Raji (cell line): ENCODE data around the gene ADAM12.

ENCODE experiments used
- POLR2A ChIP-seq: IDR thresholded peaks from 2 replicates; pipeline ENCODE4 v1.6.1; 2011; ENCODE audit warnings: low read depth, low read length, control low read depth; ENCODE audit not compliant: insufficient read depth

ADAM12 gene

DNA sequence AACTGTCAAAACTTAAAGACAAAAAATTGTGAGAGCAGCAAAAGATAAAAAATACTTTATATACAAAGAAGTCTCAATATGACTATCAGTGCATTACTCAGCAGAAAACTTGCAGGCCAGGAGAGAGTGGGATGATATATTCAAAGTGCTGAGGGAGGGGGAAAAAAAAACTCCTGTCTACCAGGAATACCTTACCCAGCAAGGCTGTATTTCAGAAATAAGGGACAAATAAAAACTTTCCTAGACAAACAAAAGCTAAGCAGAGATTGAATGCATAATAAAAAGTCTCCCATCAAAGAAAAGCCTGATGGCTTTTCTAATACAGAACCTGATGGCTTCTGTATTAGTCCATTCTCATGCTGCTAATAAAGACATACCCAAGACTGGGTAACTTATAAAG lies 31.1 kb downstream of the ADAM12 start:
- no peak for TF ChIP-seq POLR2A

DNA sequence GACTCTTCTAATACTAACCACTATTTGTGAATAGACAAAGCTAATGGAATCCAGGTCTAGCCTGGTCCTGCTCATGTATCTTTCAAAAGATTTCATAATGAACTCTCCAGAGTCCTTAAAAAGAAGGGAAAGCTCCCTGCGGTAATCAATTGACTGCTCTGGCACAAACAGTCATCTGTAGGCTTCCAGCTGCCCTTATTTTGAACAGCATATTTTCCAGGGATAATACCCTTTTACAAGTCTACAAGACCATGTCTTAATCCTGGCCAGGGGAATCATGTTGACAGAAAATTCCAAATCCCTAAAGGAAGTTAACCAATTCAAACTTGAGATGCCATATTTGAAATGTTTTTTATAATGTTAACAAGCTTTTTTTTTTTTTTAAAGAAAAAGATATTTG lies 34.6 kb downstream of the ADAM12 start:
- no peak for TF ChIP-seq POLR2A

DNA sequence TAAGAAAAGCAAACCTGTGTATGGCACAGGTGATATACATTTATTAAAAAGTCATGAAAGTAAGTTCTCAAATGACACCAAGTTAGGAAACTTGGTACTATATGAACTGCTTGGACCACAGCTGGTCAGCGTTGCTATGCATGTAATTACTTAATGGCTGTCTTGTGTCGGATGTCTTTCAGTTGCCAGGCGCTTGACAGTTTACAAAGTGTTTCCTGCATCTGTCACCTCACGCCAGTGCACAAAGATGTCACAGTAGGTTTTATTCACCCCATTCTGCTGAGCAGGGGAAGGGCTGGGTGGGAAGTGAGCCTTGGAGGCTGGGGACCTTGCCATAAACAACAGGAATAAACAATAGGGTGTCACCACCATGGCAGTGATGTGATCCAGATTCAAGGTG lies 35.8 kb downstream of the ADAM12 start:
- TF ChIP-seq POLR2A, result no peak

DNA sequence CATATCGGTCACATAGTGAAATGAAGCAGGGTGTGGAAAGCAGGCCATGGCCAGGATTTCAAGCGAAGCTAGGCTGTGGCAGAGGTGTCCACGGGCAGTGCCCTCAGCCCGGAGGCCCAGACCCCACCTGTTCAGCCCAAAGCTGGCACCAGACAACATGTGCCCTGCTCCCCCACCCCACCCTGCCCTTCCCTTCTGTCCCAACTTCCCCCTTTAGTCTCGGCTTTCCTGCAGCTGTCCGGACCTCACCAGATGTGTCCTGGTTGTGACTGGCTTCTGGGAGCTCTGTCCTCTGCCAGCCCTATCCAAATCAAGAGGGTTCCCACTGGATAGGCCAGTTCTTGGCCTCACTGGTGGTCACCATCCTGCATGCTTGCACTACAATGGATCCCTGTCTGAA lies 37.3 kb downstream of the ADAM12 start:
- no peak for TF ChIP-seq POLR2A

DNA sequence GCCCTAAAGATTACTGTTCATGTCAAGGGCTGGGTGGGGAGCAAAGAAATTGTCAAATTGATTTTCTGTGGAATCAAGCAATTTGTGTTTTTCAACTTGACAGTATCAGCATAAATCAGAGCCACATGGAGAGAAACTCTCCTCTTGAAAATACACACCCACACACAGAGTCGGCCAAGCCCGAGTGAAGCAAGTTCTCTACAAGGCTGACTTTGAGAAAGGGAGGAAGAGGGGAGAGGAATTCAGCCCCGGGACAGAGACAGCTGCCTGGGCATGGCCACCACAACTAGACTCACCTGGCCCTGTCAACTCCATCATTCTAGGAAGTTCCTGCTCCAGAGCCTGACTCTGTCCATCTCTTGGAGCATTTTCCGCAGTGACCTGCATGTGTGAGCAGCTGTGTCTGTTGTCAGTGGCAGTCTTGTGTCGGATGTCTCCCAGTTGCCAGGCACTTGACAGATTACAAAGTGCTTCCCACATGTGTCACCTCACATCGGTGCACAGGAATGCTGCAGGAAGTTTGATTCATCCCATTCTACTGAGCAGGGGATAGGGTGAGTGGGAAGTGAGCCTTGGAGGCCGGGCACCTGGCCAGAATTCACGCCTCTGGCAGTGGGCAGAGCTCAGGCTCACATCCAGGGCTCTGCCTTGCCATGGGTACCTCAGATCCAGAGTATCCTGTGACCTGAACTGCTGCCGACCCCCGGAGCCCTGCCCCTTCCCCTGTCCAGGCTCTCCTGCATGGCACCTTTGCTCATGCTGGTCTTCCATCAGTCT lies 37.9 kb downstream of the ADAM12 start:
- TF ChIP-seq POLR2A, result no peak

DNA sequence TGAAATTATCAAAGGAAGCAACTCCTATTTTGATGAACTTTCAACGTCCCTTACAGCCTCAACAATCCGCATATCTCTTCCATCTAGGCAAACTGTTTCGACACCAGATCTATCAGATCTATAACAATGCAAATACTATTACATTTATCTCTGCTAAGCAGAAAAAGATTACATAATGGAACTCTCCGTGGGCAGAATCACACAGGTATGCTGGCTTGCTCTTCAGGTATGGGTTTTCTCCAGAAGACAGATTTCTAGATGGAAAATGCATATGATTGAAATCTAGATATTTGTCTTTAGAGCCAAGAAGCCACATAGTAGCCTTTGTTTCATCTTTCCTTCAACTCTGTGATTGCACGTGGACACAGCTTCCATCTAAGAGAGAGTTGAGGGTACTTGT lies 38.6 kb downstream of the ADAM12 start:
- TF ChIP-seq POLR2A, result no peak

DNA sequence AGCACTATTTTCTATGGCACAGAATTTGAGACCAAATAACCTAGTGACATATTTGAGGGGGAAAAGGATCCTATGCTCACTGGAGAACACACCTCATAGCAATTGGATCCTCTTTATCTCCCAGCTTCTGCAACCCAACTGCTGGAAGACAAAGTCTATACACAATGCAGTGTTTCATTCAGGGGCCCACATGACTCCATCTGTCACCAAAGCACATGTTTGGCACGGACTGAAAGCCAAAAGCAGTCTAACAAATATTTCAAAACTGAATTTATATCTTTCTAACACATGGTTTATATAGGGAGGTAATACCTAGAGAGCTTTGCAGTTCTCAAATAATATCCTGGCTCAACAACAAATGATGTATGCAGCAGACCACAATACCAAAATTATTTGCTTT lies 39.2 kb downstream of the ADAM12 start:
- TF ChIP-seq POLR2A, result no peak

DNA sequence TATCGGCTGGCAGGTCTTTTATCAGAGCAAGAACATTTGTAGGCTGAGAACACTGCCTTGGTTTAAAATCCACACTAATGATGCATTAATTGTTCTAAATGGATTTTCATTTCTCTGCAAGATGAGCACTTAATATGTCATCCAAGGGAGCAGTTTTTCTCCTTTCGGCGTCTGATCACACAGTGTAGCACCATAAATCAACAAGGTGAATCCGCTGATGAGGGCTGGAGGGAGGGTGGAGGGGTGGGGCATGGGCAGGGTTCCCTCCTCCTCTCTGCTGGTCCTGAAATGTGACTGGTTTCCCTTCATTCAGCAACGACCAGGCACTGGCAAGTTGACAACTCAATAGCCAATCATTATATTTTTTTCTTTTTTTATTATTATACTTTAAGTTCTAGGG lies 45.6 kb downstream of the ADAM12 start:
- no peak for TF ChIP-seq POLR2A

DNA sequence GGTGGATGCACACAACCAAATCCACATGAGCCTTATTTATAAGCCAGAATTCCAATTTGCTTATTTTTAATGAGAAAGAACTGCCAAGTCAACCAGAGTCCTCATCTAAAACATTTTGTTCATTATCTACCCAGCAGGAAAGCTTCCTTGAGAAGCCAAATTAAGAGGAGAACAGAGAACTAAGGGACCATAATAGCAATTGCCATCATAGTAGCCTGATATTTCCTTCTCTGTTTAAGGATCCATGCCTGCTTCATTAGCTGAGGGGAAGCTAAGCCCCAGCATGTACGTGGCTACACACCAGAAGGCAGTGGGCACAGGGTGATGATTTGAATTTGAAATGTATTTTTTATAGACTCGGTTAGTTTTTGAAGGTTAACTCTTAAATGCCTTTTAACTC lies 46.8 kb downstream of the ADAM12 start:
- no peak for TF ChIP-seq POLR2A

DNA sequence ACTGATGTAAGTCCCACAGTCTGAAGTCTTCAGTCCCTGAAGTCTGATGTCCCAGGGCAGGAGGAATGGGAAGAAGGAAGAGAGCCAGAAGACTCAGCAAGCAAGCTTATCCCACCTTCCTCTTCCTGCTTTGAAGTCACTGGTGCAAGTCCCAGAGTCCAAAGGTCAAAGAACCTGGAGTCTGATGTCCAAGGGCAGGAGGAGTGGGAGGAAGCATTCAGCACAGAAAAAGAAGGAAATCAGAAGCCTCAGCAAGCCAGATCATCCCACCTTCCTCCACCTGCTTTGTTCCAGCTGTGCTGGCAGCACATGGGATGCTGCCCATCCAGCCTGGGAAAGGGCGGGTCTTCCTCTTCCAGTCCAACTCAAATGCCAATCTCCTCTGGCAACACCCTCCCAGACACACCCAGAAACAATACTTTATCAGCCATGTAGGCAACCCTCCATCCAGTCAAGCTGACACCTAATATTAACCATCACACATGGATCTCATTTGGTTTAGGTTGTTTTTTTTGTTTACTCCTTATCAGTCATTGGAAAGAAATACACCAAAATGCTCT lies 50.9 kb downstream of the ADAM12 start:
- no peak for TF ChIP-seq POLR2A

DNA sequence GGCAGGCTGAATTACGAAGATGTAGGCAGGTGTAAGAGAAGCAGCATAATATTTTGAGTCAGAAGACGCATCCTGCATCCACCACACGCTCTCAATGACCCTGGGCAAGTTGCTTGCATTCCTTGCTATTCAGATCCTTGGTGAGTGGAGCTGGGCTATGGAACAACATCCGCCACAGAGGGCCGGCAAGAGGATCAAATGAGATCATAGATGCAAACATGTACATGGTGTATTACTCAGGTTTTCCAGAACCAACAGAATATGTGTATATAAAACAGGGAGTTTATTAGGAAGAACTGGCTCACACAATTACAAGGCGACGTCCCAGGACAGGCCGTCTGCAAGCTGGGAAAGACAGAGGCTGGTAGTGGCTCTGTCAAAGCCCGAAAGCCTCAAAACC lies 51.5 kb downstream of the ADAM12 start:
- no peak for TF ChIP-seq POLR2A

DNA sequence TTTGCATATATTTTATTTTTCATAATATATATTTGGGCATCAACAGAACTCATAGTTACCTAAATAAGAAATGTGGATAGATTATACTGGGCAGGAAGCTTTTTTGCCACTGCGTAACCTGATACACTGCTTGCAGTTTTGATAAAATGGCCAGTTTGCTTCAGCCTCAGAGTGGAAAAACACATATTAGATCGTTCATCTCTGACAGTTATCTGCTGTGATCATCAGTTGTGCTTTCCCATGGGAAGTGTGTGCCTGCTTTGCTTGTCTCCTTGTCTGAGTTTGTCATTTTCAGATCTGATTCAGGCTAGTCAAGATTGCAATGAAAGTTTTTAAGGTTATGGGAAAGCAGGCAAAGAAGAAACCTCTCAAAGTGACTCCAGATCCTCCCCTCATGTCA lies 54.0 kb downstream of the ADAM12 start:
- TF ChIP-seq POLR2A, result no peak

DNA sequence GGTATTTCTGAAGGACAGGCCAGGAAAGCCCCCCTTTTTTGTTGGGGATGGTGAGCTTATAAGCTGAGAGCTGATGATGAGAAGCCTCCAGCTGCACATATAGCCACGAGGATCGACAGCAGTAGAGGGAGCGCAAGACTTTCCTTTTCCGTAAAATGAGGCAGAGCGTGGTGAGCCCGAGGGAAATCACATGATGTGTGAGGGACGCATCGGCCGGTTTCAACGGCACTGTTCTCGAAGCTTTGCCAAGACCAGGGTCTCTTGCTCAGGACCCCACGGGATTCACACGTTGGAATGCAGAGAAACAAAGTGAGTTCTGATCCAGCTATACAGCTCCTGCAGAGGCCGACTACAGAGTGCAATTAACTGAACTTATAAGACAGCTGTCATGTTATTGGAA lies 55.7 kb downstream of the ADAM12 start:
- no peak for TF ChIP-seq POLR2A

DNA sequence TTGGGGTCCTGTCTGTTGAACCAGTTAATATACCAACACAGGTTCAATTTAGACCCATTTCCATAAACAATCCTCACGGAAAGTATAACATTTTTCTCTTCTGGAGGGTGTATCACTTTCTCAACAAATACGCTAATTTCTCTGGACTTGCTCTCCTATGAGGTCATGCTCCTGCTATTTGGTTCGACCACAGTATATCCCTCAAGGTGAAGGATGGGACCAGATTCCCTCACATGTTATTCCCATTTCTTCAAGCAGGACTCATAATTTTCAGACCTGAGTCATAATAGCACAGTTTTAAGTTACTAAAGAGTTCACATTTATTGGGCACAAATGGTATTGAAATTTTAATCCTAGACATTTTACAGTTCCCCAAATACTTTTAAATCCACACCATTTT lies 57.2 kb downstream of the ADAM12 start:
- TF ChIP-seq POLR2A, result no peak

DNA sequence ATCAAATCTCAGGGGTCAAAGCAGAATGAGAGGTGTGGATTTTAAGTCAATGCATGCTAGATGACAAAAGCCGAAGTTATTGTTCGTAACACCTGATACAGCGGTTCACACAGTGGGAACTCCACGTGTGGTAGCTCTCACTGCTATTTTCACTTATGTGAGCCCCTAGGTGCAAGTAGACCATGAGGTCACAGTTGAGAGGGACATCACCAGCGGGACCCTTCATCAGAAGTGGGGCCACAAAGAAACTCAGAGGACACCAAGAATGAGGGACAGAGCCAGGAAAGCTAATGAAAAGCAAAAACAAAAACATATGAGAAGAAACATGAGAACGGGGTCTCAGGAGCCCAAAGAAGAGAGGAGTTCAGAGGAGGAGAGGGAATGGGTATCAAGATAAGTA lies 63.5 kb downstream of the ADAM12 start:
- TF ChIP-seq POLR2A, result no peak

DNA sequence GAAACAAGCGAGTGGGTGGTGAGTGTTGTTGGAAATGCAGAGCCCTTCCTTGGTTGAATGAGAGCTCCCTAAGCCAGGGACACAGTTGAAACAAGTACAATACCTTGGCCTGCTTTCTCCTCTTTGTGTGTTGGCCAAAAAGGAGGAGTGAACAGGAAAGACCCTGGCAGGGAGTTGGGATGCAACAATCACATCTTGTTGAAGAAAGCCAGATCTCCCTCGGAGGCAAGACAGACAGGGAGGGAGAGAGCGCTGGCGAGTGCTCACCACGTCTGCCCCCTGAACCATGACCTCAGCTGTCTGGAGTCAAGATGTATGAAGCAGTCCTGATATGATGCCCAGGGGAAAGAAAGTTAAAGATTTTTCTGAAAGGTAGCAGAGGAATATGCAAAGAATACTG lies 66.8 kb downstream of the ADAM12 start:
- no peak for TF ChIP-seq POLR2A

DNA sequence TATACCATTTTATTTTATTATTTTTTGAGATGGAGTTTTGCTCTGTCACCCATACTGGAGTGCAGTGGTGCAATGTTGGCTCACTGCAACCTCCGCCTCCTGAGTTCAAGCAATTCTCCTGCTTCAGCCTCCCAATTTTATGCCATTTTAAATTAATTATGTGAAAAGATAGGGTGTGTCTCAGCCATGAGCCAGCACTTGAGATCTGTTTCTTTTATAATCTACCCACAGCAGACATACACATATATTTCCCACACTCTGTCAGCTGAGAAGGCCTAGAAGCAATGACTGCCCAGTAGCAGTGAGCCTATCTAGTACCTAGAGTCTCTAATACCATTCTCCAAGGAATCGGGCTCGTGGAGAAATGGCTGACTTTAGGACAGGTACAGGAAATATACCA lies 70.5 kb downstream of the ADAM12 start:
- TF ChIP-seq POLR2A, result no peak

DNA sequence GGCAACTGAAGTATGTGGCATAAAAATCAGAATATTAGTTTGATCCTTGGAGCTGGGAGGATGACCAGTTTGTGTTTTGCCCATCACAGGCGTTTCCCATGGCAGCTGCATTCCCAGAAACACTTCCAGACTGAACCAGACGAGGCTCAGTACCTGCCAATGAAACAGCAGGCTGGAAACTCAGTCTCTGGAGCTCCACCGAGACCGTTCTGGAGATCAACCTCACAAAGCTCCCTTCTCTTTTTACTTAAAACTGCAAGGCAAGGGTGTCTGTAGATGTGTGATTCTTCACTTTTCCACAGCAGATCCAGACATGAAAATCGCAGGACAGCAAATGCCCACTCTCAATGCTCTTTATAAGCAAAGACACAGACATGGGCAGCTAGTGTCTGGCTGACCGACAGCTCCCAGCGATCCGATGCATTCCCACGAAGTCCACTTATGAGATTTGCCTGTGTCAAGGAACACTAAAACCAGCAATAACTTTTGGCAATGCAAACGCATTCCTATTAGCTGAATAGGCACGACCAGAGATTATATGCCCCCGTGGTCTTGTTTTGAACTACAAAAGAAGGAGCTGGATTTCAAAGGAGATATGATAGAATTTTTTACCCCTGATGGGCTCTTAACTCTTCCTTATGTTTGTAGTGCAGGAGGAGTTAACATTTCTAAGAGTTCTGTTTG lies 72.6 kb downstream of the ADAM12 start:
- TF ChIP-seq POLR2A, result no peak
